Adrenal gland (tissue), 12 donors: ENCODE results near the gene TMEM156. TPM values are rescaled to one million over a fixed set of nuclear protein-coding genes. Genes with fewer than 3 reads are reported as not detected.

Experiments
- DNase-seq, 7 donors: peaks; one replicate each; pipeline ENCODE4 v3.0.0-alpha.2; 2019 to 2020
- H3K27ac ChIP-seq, 5 donors: fragments of 200-600 bp; sonication (generic) in 4 of 5; 1 replicate in 3 of 5; 2 replicates in 2 of 5; pipeline versions ENCODE4 v1.5.1 to v1.8.0; 2016 to 2020; ENCODE audit warnings: mild to moderate bottlenecking in 1 of 5
- H3K27me3 ChIP-seq: fragments of 200-600 bp; 2 replicates; pipeline ENCODE4 v1.8.0; 2021
- H3K36me3 ChIP-seq, 2 donors: fragments of 200-600 bp; replicated peaks in 1 of 2; 1 replicate in 1 of 2; 2 replicates in 1 of 2; pipeline versions ENCODE4 v1.5.1 to v1.8.0; 2018 to 2022
- H3K4me1 ChIP-seq, 2 donors: fragments of 200-600 bp; replicated peaks in 1 of 2; 1 replicate in 1 of 2; 2 replicates in 1 of 2; pipeline versions ENCODE4 v1.5.1 to v1.8.0; 2018 to 2021
- H3K4me3 ChIP-seq, 4 donors: fragments of 200-600 bp; sonication (generic) in 3 of 4; one replicate each; pipeline ENCODE4 v1.5.1; 2016 to 2018
- H3K9me3 ChIP-seq, 3 donors: fragments of 200-600 bp; sonication (generic) in 1 of 3; replicated peaks in 1 of 3; 1 replicate in 2 of 3; 2 replicates in 1 of 3; pipeline versions ENCODE4 v1.5.1 to v1.8.0; 2016 to 2021
- CTCF ChIP-seq, 6 experiments: fragments of 450-650 bp in 4 of 6; fragments of 200-600 bp in 2 of 6; sonication (generic) in 1 of 6; IDR thresholded peaks; 1 replicate in 5 of 6; 2 replicates in 1 of 6; pipeline versions ENCODE4 v1.5.1 to v1.8.0; 2016 to 2021; ENCODE audit warnings: antibody characterized with exemption in 6 of 6, mild to moderate bottlenecking in 2 of 6, moderate library complexity in 1 of 6
- POLR2A ChIP-seq, 2 donors: fragments of 450-650 bp; IDR thresholded peaks; one replicate each; pipeline ENCODE4 v1.6.1; 2017; ENCODE audit warnings: antibody characterized with exemption in 2 of 2, mild to moderate bottlenecking in 2 of 2, moderate library complexity in 1 of 2
- WGBS, 4 donors: extraction: QIAGEN DNeasy Blood & Tissue Kit in 2 of 4; methylation state at CpG; one replicate each; pipeline versions ENCODE4 v1.1.5 to v1.1.7; 2013 to 2017; 5-methylcytosine and 5-hydroxymethylcytosine counted together
- intact Hi-C, 2 donors: fragments of 100-400 bp; cut with DNase I; formaldehyde crosslinking; loops; one replicate each; pipeline versions ENCODE4 v1.14.1 to v1.15.0; 2022 to 2023
- polyA plus RNA-seq, 3 donors: library from polyadenylated mRNA; stranded (reverse); fragments of 200-250 nt in 2 of 3; fragments of 350-450 nt in 1 of 3; fragmentation: Illumina TruSeq in 1 of 3; extraction: RNeasy Lipid Tissue Mini Kit (QIAGEN cat#74804) in 1 of 3; gene quantifications; one replicate each; pipeline ENCODE4 v1.2.3, GENCODE V29; 2013 to 2014
- total RNA-seq, 9 donors: library from RNA; depleted of rRNA in 4 of 9; stranded (reverse); fragments of >200 nt in 4 of 9; fragments of 120-200 nt in 1 of 9; fragmentation: NEBNext Ultra II Directional in 1 of 9; extraction: Animal tissue kit (Norgen Biotek cat#: 25700) in 1 of 9; gene quantifications; one replicate each; pipeline versions ENCODE4 v1.1.0 to v1.2.4, GENCODE V29; 2013 to 2023
- donor health status: healthy with polysubstance abuse.
- donor health status: Bipolar disorder and iron deficiency.
- donor health status: DM: yes; HTN: yes; CAD: no.
- donor health status: DM: no; HTN: no; CAD: no.
- donor health status: DM: no; HTN: no; CAD: no.
- donor health status: DM: yes; HTN: yes; CAD: no.

The TMEM156 gene
- total and polyA plus RNA-seq, 12 donors = 0.29 to 4.1 (median 0.88) TPM; not detected in 2

- intact Hi-C loops = no loop called here
- Histone ChIP-seq H3K4me3 (no peak overlapping the region), H3K27me3 (no peaks in the 10 kb centered on the region), H3K36me3 (peaks cover 0 to 64% of the 10 kb centered on the region in 2 donors), H3K27ac (no peak overlapping the region), H3K4me1 (peaks cover 0 to 4% of the 10 kb centered on the region in 2 donors), H3K9me3 (no peaks in the 10 kb centered on the region)
- TF ChIP-seq CTCF (IDR thresholded peaks at IDR 0.05) (no peak), POLR2A (IDR thresholded peaks at IDR 0.05) (no peak)
- no peak for DNase-seq
- WGBS, 4 donors = 68 to 82% (median 75%) methylated on average over 8 to 9 of the region's 9 CpGs
Measured at GRCh38 chr4:38928974-38929373, 103.2 kb downstream of the TMEM156 start.

- WGBS, 4 donors = 83 to 100% (median 90%) methylated on average over 2 to 3 of the region's 3 CpGs
- H3K9me3 ChIP-seq = no peaks in the 10 kb centered on the region
- peaks cover 0 to 60% of the 10 kb centered on the region in 2 donors for H3K36me3 ChIP-seq
- intact Hi-C loops = no loop called here
- H3K27me3 ChIP-seq = no peaks in the 10 kb centered on the region
- H3K4me3 ChIP-seq = no peak overlapping the region
- peaks cover 0 to 4% of the 10 kb centered on the region in 2 donors for H3K4me1 ChIP-seq
- H3K27ac ChIP-seq = no peak overlapping the region
- no peak for DNase-seq
- TF ChIP-seq POLR2A (IDR thresholded peaks at IDR 0.05) = no peak
- TF ChIP-seq CTCF (IDR thresholded peaks at IDR 0.05) = no peak
Measured at GRCh38 chr4:38928568-38928967, 103.6 kb downstream of the TMEM156 start.

GRCh38 chr4:38926896-38927295, 105.3 kb downstream of the TMEM156 start:
- Histone ChIP-seq H3K9me3 (no peaks in the 10 kb centered on the region), H3K4me3 (no peak overlapping the region), H3K36me3 (peaks cover 0 to 53% of the 10 kb centered on the region in 2 donors), H3K27ac (no peak overlapping the region), H3K27me3 (no peaks in the 10 kb centered on the region), H3K4me1 (peaks cover 0 to 4% of the 10 kb centered on the region in 2 donors)
- intact Hi-C loops = no loop called here
- TF ChIP-seq CTCF (IDR thresholded peaks at IDR 0.05) (no peak), POLR2A (IDR thresholded peaks at IDR 0.05) (no peak)
- WGBS, 4 donors = 75 to 87% (median 83%) methylated on average over 6 of the region's 6 CpGs
- DNase-seq = no peak

- intact Hi-C loops = no loop called here
- H3K27ac ChIP-seq = peak overlapping the region in 1 of 5 donors; percentile 13
- no peaks in the 10 kb centered on the region for H3K27me3 ChIP-seq
- H3K36me3 ChIP-seq = peaks cover 0 to 54% of the 10 kb centered on the region in 2 donors
- TF ChIP-seq CTCF (IDR thresholded peaks at IDR 0.05) = no peak
- no peak for TF ChIP-seq POLR2A (IDR thresholded peaks at IDR 0.05)
- 73 to 86% (median 78%) methylated on average over 3 of the region's 3 CpGs for WGBS, 4 donors
- H3K4me3 ChIP-seq = no peak overlapping the region
- no peaks in the 10 kb centered on the region for H3K9me3 ChIP-seq
- DNase-seq = no peak
- H3K4me1 ChIP-seq = peaks cover 0 to 4% of the 10 kb centered on the region in 2 donors
Measured at GRCh38 chr4:38925492-38926413, 106.5 kb downstream of the TMEM156 start.
